Stimulated activated naive CD8-positive, alpha-beta T cell treated with anti-CD3 and anti-CD28 coated beads, Interleukin-15, Interleukin-2, amounts not matched to agents 100 U/mL and 50 U/mL, for 24 hours (primary cell): ENCODE data around the gene KLF11.

Experiments
- ATAC-seq: fragments of 150-1000 bp; cut with Tn5 transposase; one replicate; pipeline ENCODE4 v1.10.0; 2021
- DNase-seq: peaks from one replicate; pipeline ENCODE4 v3.0.0; 2021

KLF11 gene

GRCh38 chr2:10042301-10043161 is 819 bp upstream of the KLF11 start:
- ATAC-seq (no peak), DNase-seq (peak; percentile 42)

- peak; percentile 67 for ATAC-seq
- DNase-seq = peak; percentile 90
Measured at GRCh38 chr2:10043906-10044601, 704 bp downstream of the KLF11 start.

GRCh38 chr2:10045561-10046355 is 2.4 kb downstream of the KLF11 start:
- ATAC-seq (no peak), DNase-seq (no peak)

GRCh38 chr2:10046931-10047330 is 3.6 kb downstream of the KLF11 start:
- DNase-seq (no peak), ATAC-seq (no peak)

- ATAC-seq = no peak
- DNase-seq = no peak
Measured at GRCh38 chr2:10047616-10048500, 4.5 kb downstream of the KLF11 start.

- ATAC-seq (no peak), DNase-seq (no peak)
Measured at GRCh38 chr2:10048501-10049171, 5.3 kb downstream of the KLF11 start.

GRCh38 chr2:10052216-10052615 is 8.9 kb downstream of the KLF11 start:
- ATAC-seq = no peak
- DNase-seq = no peak

GRCh38 chr2:10053351-10053750 is 10.0 kb downstream of the KLF11 start:
- DNase-seq (no peak), ATAC-seq (no peak)

- ATAC-seq (no peak), DNase-seq (no peak)
Measured at GRCh38 chr2:10054424-10054823, 11.1 kb downstream of the KLF11 start.

GRCh38 chr2:10054976-10055375 is 11.6 kb downstream of the KLF11 start:
- no peak for DNase-seq
- ATAC-seq = no peak

- no peak for ATAC-seq
Measured at GRCh38 chr2:10056439-10056838, 13.1 kb downstream of the KLF11 start.

GRCh38 chr2:10057231-10058107 is 14.1 kb downstream of the KLF11 start:
- DNase-seq (peak; percentile 39), ATAC-seq (peak; percentile 28)

More at GRCh38 chr2:10056439-10056838, 13.1 kb downstream of the KLF11 start:
- no peak for DNase-seq

- ATAC-seq = no peak
Measured at GRCh38 chr2:10058251-10059015, 15.1 kb downstream of the KLF11 start.

GRCh38 chr2:10059016-10059351 is 15.6 kb downstream of the KLF11 start:
- ATAC-seq (no peak), DNase-seq (no peak)

More at GRCh38 chr2:10058251-10059015, 15.1 kb downstream of the KLF11 start:
- no peak for DNase-seq

- no peak for ATAC-seq
Measured at GRCh38 chr2:10059552-10060335, 16.4 kb downstream of the KLF11 start.

GRCh38 chr2:10061221-10061925 is 18.0 kb downstream of the KLF11 start:
- DNase-seq (no peak), ATAC-seq (no peak)

More at GRCh38 chr2:10059552-10060335, 16.4 kb downstream of the KLF11 start:
- no peak for DNase-seq

- no peak for ATAC-seq
- no peak for DNase-seq
Measured at GRCh38 chr2:10062931-10063365, 19.6 kb downstream of the KLF11 start.

GRCh38 chr2:10063566-10063965 is 20.2 kb downstream of the KLF11 start:
- no peak for ATAC-seq
- DNase-seq = no peak
